SK-N-SH (cell line): ENCODE measurements around the gene MAP1B. TPM values are rescaled to one million over a fixed set of nuclear protein-coding genes. Genes with fewer than 3 reads are reported as not detected.

Experiments used
- CTCF ChIA-PET: fragments of 300-600, 350-600 bp; formaldehyde crosslinking; extraction: SDS; loops from one replicate; lab custom pipeline; 2021; lab: Yijun Ruan, JAX
- POLR2A ChIA-PET: fragments of 350-600 bp; sonication (Branson Sonifier 250); formaldehyde crosslinking; extraction: SDS; loops from one replicate; lab custom pipeline; 2020; ENCODE audit warnings: antibody characterized with exemption, inconsistent platforms; lab: Yijun Ruan, JAX
- DNase-seq: peaks from one replicate; pipeline ENCODE4 v3.0.0; 2012
- H2AFZ ChIP-seq: fragments of 200-600 bp; sonication (generic); 2 replicates; pipeline ENCODE4 v1.8.1; 2016; ENCODE audit warnings: antibody characterized with exemption, mild to moderate bottlenecking, low read depth
- H3F3A ChIP-seq: fragments of 200-600 bp; sonication (generic); replicated peaks from 2 replicates; pipeline ENCODE3; 2016; ENCODE audit warnings: antibody characterized with exemption, mild to moderate bottlenecking; ENCODE audit not compliant: insufficient read depth
- H3K27ac ChIP-seq, 2 experiments: fragments of 200-500 bp in 1 of 2; fragments of 200-600 bp in 1 of 2; sonication (Bioruptor generic) in 1 of 2; sonication (generic), shearing (Covaris generic) in 1 of 2; 2 replicates each; pipeline versions ENCODE4 v1.5.1 to v1.6.1; 2014 to 2016; ENCODE audit warnings: low read depth in 2 of 2, inconsistent platforms in 1 of 2, low read length in 1 of 2, mild to moderate bottlenecking in 1 of 2, mixed read lengths in 1 of 2
- H3K27me3 ChIP-seq: fragments of 200-600 bp; sonication (generic), shearing (Covaris generic); 2 replicates; pipeline ENCODE4 v1.6.1; 2016; ENCODE audit warnings: mixed run types; ENCODE audit not compliant: insufficient read depth
- H3K36me3 ChIP-seq, 2 experiments: fragments of 200-500 bp in 1 of 2; fragments of 200-600 bp in 1 of 2; sonication (Bioruptor generic) in 1 of 2; sonication (generic) in 1 of 2; replicated peaks in 1 of 2; 2 replicates each; pipeline versions ENCODE3 to v1.5.1; 2014 to 2016; ENCODE audit warnings: low read length in 1 of 2, mild to moderate bottlenecking in 1 of 2; ENCODE audit not compliant: insufficient read depth in 2 of 2, control insufficient read depth in 1 of 2
- H3K4me1 ChIP-seq, 2 experiments: fragments of 200-500 bp in 1 of 2; fragments of 200-600 bp in 1 of 2; sonication (Bioruptor generic) in 1 of 2; sonication (generic), shearing (Covaris generic) in 1 of 2; 2 replicates each; pipeline versions ENCODE4 v1.5.1 to v1.6.1; 2014 to 2016; ENCODE audit warnings: low read depth in 1 of 2, low read length in 1 of 2, mixed run types in 1 of 2; ENCODE audit not compliant: insufficient read depth in 2 of 2, control insufficient read depth in 1 of 2
- H3K4me2 ChIP-seq: fragments of 200-600 bp; sonication (generic), shearing (Covaris generic); 2 replicates; pipeline ENCODE4 v1.6.1; 2017; ENCODE audit warnings: mixed run types
- H3K4me3 ChIP-seq, 2 experiments: fragments of 200-500 bp in 1 of 2; fragments of 200-600 bp in 1 of 2; sonication (Bioruptor generic) in 1 of 2; sonication (generic), shearing (Covaris generic) in 1 of 2; 2 replicates each; pipeline versions ENCODE4 v1.5.1 to v1.8.1; 2014 to 2016; ENCODE audit warnings: low read depth in 2 of 2, inconsistent platforms in 1 of 2, low read length in 1 of 2, mild to moderate bottlenecking in 1 of 2, mixed read lengths in 1 of 2, moderate library complexity in 1 of 2
- H3K79me2 ChIP-seq: fragments of 200-600 bp; sonication (generic); 2 replicates; pipeline ENCODE4 v1.8.1; 2017; ENCODE audit warnings: mild to moderate bottlenecking; ENCODE audit not compliant: insufficient read depth
- H3K9ac ChIP-seq: fragments of 200-600 bp; sonication (generic); 2 replicates; pipeline ENCODE4 v1.6.1; 2017; ENCODE audit warnings: mixed run types
- H3K9me2 ChIP-seq: fragments of 200-600 bp; sonication (generic); 2 replicates; pipeline ENCODE4 v1.6.1; 2017; ENCODE audit warnings: mixed run types
- H3K9me3 ChIP-seq: fragments of 200-600 bp; sonication (generic); 2 replicates; pipeline ENCODE4 v1.6.1; 2017; ENCODE audit warnings: mixed run types, mild to moderate bottlenecking, moderate library complexity
- H4K20me1 ChIP-seq: fragments of 200-600 bp; sonication (generic); 2 replicates; pipeline ENCODE4 v1.6.1; 2017; ENCODE audit warnings: mild to moderate bottlenecking, mixed run types; ENCODE audit not compliant: insufficient read depth
- CHD2 ChIP-seq: fragments of 150-350 bp; IDR thresholded peaks from 2 replicates; pipeline ENCODE4 v1.6.1; 2018; ENCODE audit warnings: low read length; ENCODE audit not compliant: partially characterized antibody
- EP300 ChIP-seq, 2 experiments: IDR thresholded peaks; 2 replicates each; pipeline versions ENCODE4 v1.4.0 to v1.6.1; 2012; ENCODE audit warnings: borderline replicate concordance in 1 of 2, low read depth in 1 of 2, low read length in 1 of 2
- EZH2phosphoT487 ChIP-seq: fragments of 200-600 bp; sonication (generic); IDR thresholded peaks from 2 replicates; pipeline ENCODE4 v1.6.1; 2017; ENCODE audit warnings: low read depth, mixed run types, mild to moderate bottlenecking, antibody characterized with exemption, moderate library complexity, borderline replicate concordance
- FOXJ3 ChIP-seq: sonication (generic); formaldehyde crosslinking; IDR thresholded peaks from 2 replicates; pipeline ENCODE4 v1.5.1; 2020; ENCODE audit warnings: mild to moderate bottlenecking, missing genetic modification reagents
- GABPA ChIP-seq: IDR thresholded peaks from 2 replicates; pipeline ENCODE4 v1.4.0; 2012; ENCODE audit warnings: low read depth, mild to moderate bottlenecking
- GATA2 ChIP-seq: sonication (generic); formaldehyde crosslinking; IDR thresholded peaks from 2 replicates; pipeline ENCODE4 v1.5.0; 2020; ENCODE audit warnings: mild to moderate bottlenecking, missing genetic modification reagents
- JUND ChIP-seq: IDR thresholded peaks from 2 replicates; pipeline ENCODE4 v1.4.0; 2012
- MXI1 ChIP-seq: IDR thresholded peaks from 2 replicates; pipeline ENCODE4 v1.6.1; 2012; ENCODE audit warnings: mild to moderate bottlenecking, low read depth, low read length, improper control_type of control experiment
- NFIC ChIP-seq: IDR thresholded peaks from 2 replicates; pipeline ENCODE4 v1.4.0; 2012; ENCODE audit warnings: borderline replicate concordance
- NRF1 ChIP-seq: IDR thresholded peaks from 2 replicates; pipeline ENCODE4 v1.6.1; 2012; ENCODE audit warnings: low read depth, mild to moderate bottlenecking, low read length
- POLR2AphosphoS5 ChIP-seq: IDR thresholded peaks from 2 replicates; pipeline ENCODE4 v1.6.1; 2012; ENCODE audit warnings: low read depth, low read length
- RAD21 ChIP-seq: IDR thresholded peaks from 2 replicates; pipeline ENCODE4 v1.6.1; 2012; ENCODE audit warnings: mild to moderate bottlenecking, low read length
- RCOR1 ChIP-seq: fragments of 150-350 bp; IDR thresholded peaks from 2 replicates; pipeline ENCODE4 v1.6.1; 2017; ENCODE audit warnings: antibody characterized with exemption, low read length
- RXRA ChIP-seq: IDR thresholded peaks from 2 replicates; pipeline ENCODE4 v1.4.0; 2012; ENCODE audit warnings: low read depth, mild to moderate bottlenecking, borderline replicate concordance
- SIN3A ChIP-seq: IDR thresholded peaks from 2 replicates; pipeline ENCODE4 v1.6.1; 2012; ENCODE audit warnings: low read depth, mild to moderate bottlenecking, low read length, moderate library complexity, borderline replicate concordance
- SMC3 ChIP-seq: IDR thresholded peaks from 2 replicates; pipeline ENCODE4 v1.6.1; 2012; ENCODE audit warnings: low read depth, low read length, improper control_type of control experiment
- TEAD4 ChIP-seq: IDR thresholded peaks from 2 replicates; pipeline ENCODE4 v1.4.0; 2012; ENCODE audit warnings: mild to moderate bottlenecking, borderline replicate concordance; ENCODE audit not compliant: insufficient read depth
- WGBS: methylation state at CpG from one replicate; pipeline ENCODE4 v1.1.6; 2017; ENCODE audit warnings: low lambda C conversion rate; 5-methylcytosine and 5-hydroxymethylcytosine counted together
- polyA plus RNA-seq, 3 experiments: library from polyadenylated mRNA; depleted of rRNA; stranded (reverse); fragments of >200 nt; gene quantifications; 2 replicates each; pipeline ENCODE4 v1.2.3, GENCODE V29; 2012
- TF ChIP-seq, protein P1 (sequence below): fragments of 150-350 bp; IDR thresholded peaks from 2 replicates; pipeline ENCODE4 v1.6.1; 2016; ENCODE audit warnings: mild to moderate bottlenecking, low read depth, low read length
- TF ChIP-seq, protein P2 (sequence below): IDR thresholded peaks from 2 replicates; pipeline ENCODE4 v1.4.0; 2012; ENCODE audit warnings: low read depth
- TF ChIP-seq, protein P3 (sequence below): fragments of 150-350 bp; IDR thresholded peaks from 2 replicates; pipeline ENCODE4 v1.6.1; 2017; ENCODE audit warnings: antibody characterized with exemption, low read length, low read depth, borderline replicate concordance
- TF ChIP-seq, protein P4 (sequence below): IDR thresholded peaks from 2 replicates; pipeline ENCODE4 v1.4.0; 2012; ENCODE audit warnings: low read depth, borderline replicate concordance
- TF ChIP-seq, protein P5 (sequence below): fragments of 200-600 bp; sonication (generic); IDR thresholded peaks from 2 replicates; pipeline ENCODE4 v1.6.1; 2017; ENCODE audit warnings: antibody characterized with exemption, mild to moderate bottlenecking, moderate library complexity

The MAP1B gene
- polyA plus RNA-seq, 1 of the 3 experiments (the other 2 are of a cell fraction) = 47.5 TPM

DNA sequence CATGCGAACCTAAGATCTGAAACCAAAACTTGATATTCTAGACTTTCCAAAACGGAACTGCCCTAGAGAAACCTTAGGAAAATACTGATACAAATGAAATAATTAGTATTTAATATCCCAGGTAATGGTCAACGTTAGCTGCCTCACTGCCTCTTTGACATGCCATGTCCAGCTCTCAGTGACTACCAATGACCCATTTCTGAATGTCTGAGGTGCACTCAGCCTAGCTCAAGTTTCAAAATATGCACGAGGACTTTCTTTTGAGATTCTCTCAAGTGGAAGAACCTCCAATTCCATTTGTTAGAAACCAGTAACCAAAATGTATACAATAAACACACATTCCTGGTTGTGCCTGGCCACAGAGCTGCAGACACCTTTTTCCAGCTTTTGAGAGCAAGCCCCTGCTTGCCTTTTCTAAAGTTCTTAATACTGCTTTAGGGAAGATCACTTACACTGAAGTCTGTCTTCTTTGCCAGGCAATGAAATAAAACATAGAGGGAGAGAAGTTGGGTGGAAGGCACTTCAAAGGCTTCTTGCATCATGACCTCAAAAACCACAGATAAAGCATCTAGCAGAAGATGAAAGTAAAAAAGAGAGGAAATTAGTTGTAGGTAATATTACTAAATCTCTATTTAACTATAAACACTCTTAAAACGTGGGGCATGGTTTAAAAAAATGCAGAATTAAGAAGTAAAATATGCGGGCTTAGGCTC, 124.9 kb downstream of the MAP1B start:
- no peaks in the 10 kb centered on the region; the same call in 1 of the 2 replicates for H3K79me2 ChIP-seq
- H3K9ac ChIP-seq = no peak overlapping the region
- TF ChIP-seq GATA2 (CRISPR knock-in tag) (no peak), TEAD4 (no peak), RXRA (no peak), RAD21 (no peak), GABPA (no peak), POLR2AphosphoS5 (no peak), EZH2phosphoT487 (no peak), SIN3A (no peak), NRF1 (no peak), RCOR1 (no peak), MXI1 (no peak), EP300 (IDR thresholded peaks at IDR 0.05; ENCODE audit: borderline replicate concordance in 1 of 2, low read depth in 1 of 2, low read length in 1 of 2) (no peak)
- peaks cover 22% of the 10 kb centered on the region for H3F3A ChIP-seq
- 91% methylated on average over 6 of the region's 6 CpGs for WGBS
- H3K4me2 ChIP-seq = no peak overlapping the region
- no peaks in the 10 kb centered on the region for H3K27me3 ChIP-seq
- H3K27ac ChIP-seq = no peak overlapping the region
- no peaks in the 10 kb centered on the region for H3K9me2 ChIP-seq
- ChIA-PET CTCF (interaction anchor here (0.8 to 1.3 kb wide), 2 partner anchors 13 to 77 kb away, joined by 3 to 4 read pairs; no protein-coding TSS in a partner anchor), POLR2A (no interaction called here)
- H3K36me3 ChIP-seq = peaks cover 27 to 48% of the 10 kb centered on the region in 2 experiments
- no peaks in the 10 kb centered on the region for H4K20me1 ChIP-seq
- no peak overlapping the region for H3K4me3 ChIP-seq
- peaks cover 0 to 14% of the 10 kb centered on the region in 2 experiments; a peak in 3 of 4 replicates for H3K4me1 ChIP-seq
- H2AFZ ChIP-seq = no peak overlapping the region
- no peaks in the 10 kb centered on the region for H3K9me3 ChIP-seq
- DNase-seq = no peak

DNA sequence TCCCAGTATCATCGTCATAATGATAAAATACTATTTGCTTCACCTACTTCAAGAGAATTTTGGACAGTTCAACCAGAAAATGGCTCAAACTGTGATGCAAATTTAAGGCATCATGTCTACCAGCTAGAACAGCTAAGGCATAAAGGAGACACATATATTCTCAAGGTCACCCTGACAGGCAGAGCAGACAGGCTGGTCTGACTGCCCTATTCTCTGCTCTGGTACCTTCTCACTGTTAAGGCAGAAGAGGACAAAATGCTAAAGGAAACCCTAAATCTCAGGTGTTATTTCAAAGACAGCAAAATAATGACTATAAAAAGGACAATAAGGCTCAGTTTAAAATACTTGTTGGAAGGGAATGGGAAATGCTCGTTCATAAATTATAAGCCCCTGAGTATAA, 125.6 kb downstream of the MAP1B start:
- CTCF ChIA-PET = interaction anchor here (0.8 to 1.3 kb wide), 2 partner anchors 13 to 76 kb away, joined by 3 to 4 read pairs; no protein-coding TSS in a partner anchor
- WGBS = 96% methylated on average over 2 of the region's 2 CpGs

More for the DNA sequence above, 125.6 kb downstream of the MAP1B start:
- H3K27me3 ChIP-seq = no peaks in the 10 kb centered on the region
- no peak overlapping the region for H3K9ac ChIP-seq
- H3K4me2 ChIP-seq = no peak overlapping the region
- H3K9me3 ChIP-seq = no peaks in the 10 kb centered on the region
- no peak overlapping the region for H3K4me3 ChIP-seq
- no peaks in the 10 kb centered on the region; the same call in 1 of the 2 replicates for H3K79me2 ChIP-seq
- peaks cover 24 to 50% of the 10 kb centered on the region in 2 experiments for H3K36me3 ChIP-seq
- no peaks in the 10 kb centered on the region for H4K20me1 ChIP-seq
- H2AFZ ChIP-seq = no peak overlapping the region
- H3F3A ChIP-seq = peaks cover 22% of the 10 kb centered on the region
- POLR2A ChIA-PET = no interaction called here
- DNase-seq = no peak
- peaks cover 0 to 14% of the 10 kb centered on the region in 2 experiments; a peak in 3 of 4 replicates for H3K4me1 ChIP-seq
- H3K9me2 ChIP-seq = no peaks in the 10 kb centered on the region
- TF ChIP-seq, protein P1, sequence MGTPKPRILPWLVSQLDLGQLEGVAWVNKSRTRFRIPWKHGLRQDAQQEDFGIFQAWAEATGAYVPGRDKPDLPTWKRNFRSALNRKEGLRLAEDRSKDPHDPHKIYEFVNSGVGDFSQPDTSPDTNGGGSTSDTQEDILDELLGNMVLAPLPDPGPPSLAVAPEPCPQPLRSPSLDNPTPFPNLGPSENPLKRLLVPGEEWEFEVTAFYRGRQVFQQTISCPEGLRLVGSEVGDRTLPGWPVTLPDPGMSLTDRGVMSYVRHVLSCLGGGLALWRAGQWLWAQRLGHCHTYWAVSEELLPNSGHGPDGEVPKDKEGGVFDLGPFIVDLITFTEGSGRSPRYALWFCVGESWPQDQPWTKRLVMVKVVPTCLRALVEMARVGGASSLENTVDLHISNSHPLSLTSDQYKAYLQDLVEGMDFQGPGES = no peak
- no peak for TF ChIP-seq SMC3
- no peak for TF ChIP-seq CHD2
- TF ChIP-seq MXI1 = no peak
- no peak for TF ChIP-seq JUND
- TF ChIP-seq, protein P2, sequence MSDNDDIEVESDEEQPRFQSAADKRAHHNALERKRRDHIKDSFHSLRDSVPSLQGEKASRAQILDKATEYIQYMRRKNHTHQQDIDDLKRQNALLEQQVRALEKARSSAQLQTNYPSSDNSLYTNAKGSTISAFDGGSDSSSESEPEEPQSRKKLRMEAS = no peak
- no peak for TF ChIP-seq POLR2AphosphoS5
- TF ChIP-seq EP300 (IDR thresholded peaks at IDR 0.05; ENCODE audit: borderline replicate concordance in 1 of 2, low read depth in 1 of 2, low read length in 1 of 2) = no peak
- TF ChIP-seq TEAD4 = no peak
- TF ChIP-seq, protein P3, sequence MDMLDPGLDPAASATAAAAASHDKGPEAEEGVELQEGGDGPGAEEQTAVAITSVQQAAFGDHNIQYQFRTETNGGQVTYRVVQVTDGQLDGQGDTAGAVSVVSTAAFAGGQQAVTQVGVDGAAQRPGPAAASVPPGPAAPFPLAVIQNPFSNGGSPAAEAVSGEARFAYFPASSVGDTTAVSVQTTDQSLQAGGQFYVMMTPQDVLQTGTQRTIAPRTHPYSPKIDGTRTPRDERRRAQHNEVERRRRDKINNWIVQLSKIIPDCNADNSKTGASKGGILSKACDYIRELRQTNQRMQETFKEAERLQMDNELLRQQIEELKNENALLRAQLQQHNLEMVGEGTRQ = no peak
- no peak for TF ChIP-seq FOXJ3
- TF ChIP-seq, protein P4, sequence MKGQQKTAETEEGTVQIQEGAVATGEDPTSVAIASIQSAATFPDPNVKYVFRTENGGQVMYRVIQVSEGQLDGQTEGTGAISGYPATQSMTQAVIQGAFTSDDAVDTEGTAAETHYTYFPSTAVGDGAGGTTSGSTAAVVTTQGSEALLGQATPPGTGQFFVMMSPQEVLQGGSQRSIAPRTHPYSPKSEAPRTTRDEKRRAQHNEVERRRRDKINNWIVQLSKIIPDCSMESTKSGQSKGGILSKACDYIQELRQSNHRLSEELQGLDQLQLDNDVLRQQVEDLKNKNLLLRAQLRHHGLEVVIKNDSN = no peak
- no peak for TF ChIP-seq NFIC
- TF ChIP-seq, protein P5, sequence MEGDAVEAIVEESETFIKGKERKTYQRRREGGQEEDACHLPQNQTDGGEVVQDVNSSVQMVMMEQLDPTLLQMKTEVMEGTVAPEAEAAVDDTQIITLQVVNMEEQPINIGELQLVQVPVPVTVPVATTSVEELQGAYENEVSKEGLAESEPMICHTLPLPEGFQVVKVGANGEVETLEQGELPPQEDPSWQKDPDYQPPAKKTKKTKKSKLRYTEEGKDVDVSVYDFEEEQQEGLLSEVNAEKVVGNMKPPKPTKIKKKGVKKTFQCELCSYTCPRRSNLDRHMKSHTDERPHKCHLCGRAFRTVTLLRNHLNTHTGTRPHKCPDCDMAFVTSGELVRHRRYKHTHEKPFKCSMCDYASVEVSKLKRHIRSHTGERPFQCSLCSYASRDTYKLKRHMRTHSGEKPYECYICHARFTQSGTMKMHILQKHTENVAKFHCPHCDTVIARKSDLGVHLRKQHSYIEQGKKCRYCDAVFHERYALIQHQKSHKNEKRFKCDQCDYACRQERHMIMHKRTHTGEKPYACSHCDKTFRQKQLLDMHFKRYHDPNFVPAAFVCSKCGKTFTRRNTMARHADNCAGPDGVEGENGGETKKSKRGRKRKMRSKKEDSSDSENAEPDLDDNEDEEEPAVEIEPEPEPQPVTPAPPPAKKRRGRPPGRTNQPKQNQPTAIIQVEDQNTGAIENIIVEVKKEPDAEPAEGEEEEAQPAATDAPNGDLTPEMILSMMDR = no peak
- TF ChIP-seq, all 33 proteins: peak for 0
- no peak overlapping the region for H3K27ac ChIP-seq
